DND-41 (cell line): ENCODE results near the gene DCLRE1B.

Experiments
- ATAC-seq: fragments of 200-7000 bp; cut with Tn5 transposase; 3 replicates; pipeline ENCODE4 v1.9.1; 2021; ENCODE audit warnings: low read depth; ENCODE audit not compliant: insufficient read depth
- DNase-seq: peaks from one replicate; pipeline ENCODE4 v3.0.0-alpha.2; 2020
- H2AFZ ChIP-seq: 2 replicates; pipeline ENCODE4 v1.6.0; 2012; ENCODE audit warnings: low read depth, low read length
- H3K27ac ChIP-seq: 2 replicates; pipeline ENCODE4 v1.5.1; 2012; ENCODE audit warnings: low read length, inconsistent platforms
- H3K27me3 ChIP-seq: fragments of 200-600 bp; sonication (generic); 2 replicates; pipeline ENCODE4 v1.6.0; 2012; ENCODE audit warnings: low read length, mild to moderate bottlenecking, inconsistent platforms; ENCODE audit not compliant: insufficient read depth, poor library complexity
- H3K36me3 ChIP-seq: 2 replicates; pipeline ENCODE4 v1.5.1; 2012; ENCODE audit warnings: low read length, inconsistent platforms; ENCODE audit not compliant: insufficient read depth
- H3K4me1 ChIP-seq: 2 replicates; pipeline ENCODE4 v1.5.1; 2012; ENCODE audit warnings: mild to moderate bottlenecking, low read length; ENCODE audit not compliant: insufficient read depth
- H3K4me2 ChIP-seq: 2 replicates; pipeline ENCODE4 v1.6.0; 2012; ENCODE audit warnings: mild to moderate bottlenecking, moderate library complexity, low read length, inconsistent platforms; ENCODE audit not compliant: insufficient read depth
- H3K4me3 ChIP-seq, 2 experiments: fragments of 200-600 bp in 1 of 2; shearing (Covaris generic) in 1 of 2; 2 replicates each; pipeline ENCODE4 v1.5.1; 2012 to 2016; ENCODE audit warnings: inconsistent platforms in 2 of 2, low read length in 2 of 2, mild to moderate bottlenecking in 2 of 2, low read depth in 1 of 2, moderate library complexity in 1 of 2
- H3K79me2 ChIP-seq: 2 replicates; pipeline ENCODE4 v1.6.0; 2012; ENCODE audit warnings: low read length, inconsistent platforms; ENCODE audit not compliant: insufficient read depth
- H3K9ac ChIP-seq: 2 replicates; pipeline ENCODE4 v1.6.0; 2012; ENCODE audit warnings: low read depth, mild to moderate bottlenecking, inconsistent platforms, low read length, moderate library complexity
- H3K9me3 ChIP-seq: 2 replicates; pipeline ENCODE4 v1.5.1; 2012; ENCODE audit warnings: low read length, moderate library complexity, mild to moderate bottlenecking, inconsistent platforms; ENCODE audit not compliant: insufficient read depth, severe bottlenecking
- H4K20me1 ChIP-seq: 2 replicates; pipeline ENCODE4 v1.6.0; 2012; ENCODE audit warnings: low read length; ENCODE audit not compliant: insufficient read depth
- CTCF ChIP-seq: IDR thresholded peaks from 2 replicates; pipeline ENCODE4 v1.5.1; 2012; ENCODE audit warnings: borderline replicate concordance, low read length, moderate library complexity, mild to moderate bottlenecking; ENCODE audit not compliant: poor library complexity, severe bottlenecking; ENCODE audit errors: extremely low read depth
- EZH2 ChIP-seq: IDR thresholded peaks from 3 replicates; pipeline ENCODE4 v1.6.1; 2012; ENCODE audit warnings: borderline replicate concordance, low read depth, mild to moderate bottlenecking, moderate library complexity, low read length, inconsistent platforms; ENCODE audit not compliant: severe bottlenecking

Gene DCLRE1B

GRCh38 chr1:113941245-113941559 is 36.1 kb downstream of the DCLRE1B start:
- DNase-seq, result no peak
- Histone ChIP-seq H3K79me2 (peaks cover 94% of the 10 kb centered on the region), H2AFZ (no peak overlapping the region), H3K36me3 (peaks cover 44% of the 10 kb centered on the region), H3K9me3 (peaks cover 3% of the 10 kb centered on the region), H3K27ac (no peak overlapping the region), H3K4me3 (no peak overlapping the region), H3K4me2 (no peak overlapping the region), H3K4me1 (peaks cover 53% of the 10 kb centered on the region), H3K27me3 (no peaks in the 10 kb centered on the region), H4K20me1 (peaks cover 40% of the 10 kb centered on the region), H3K9ac (no peak overlapping the region)
- TF ChIP-seq CTCF (no peak), EZH2 (no peak)
- no peak for ATAC-seq

- DNase-seq (no peak), ATAC-seq (no peak)
- Histone ChIP-seq H3K27me3 (no peaks in the 10 kb centered on the region), H4K20me1 (peaks cover 44% of the 10 kb centered on the region), H3K4me2 (no peak overlapping the region), H3K27ac (no peak overlapping the region), H3K9ac (no peak overlapping the region), H3K79me2 (peaks cover 94% of the 10 kb centered on the region), H3K4me3 (no peak overlapping the region), H2AFZ (no peak overlapping the region), H3K4me1 (peaks cover 53% of the 10 kb centered on the region), H3K36me3 (peaks cover 46% of the 10 kb centered on the region), H3K9me3 (peaks cover 3% of the 10 kb centered on the region)
- TF ChIP-seq CTCF (no peak), EZH2 (no peak)
Measured at GRCh38 chr1:113942527-113942926, 37.4 kb downstream of the DCLRE1B start.

- DNase-seq, result no peak
- ATAC-seq, result no peak
- Histone ChIP-seq H3K4me2 (no peak overlapping the region), H3K4me1 (peaks cover 53% of the 10 kb centered on the region), H4K20me1 (peaks cover 39% of the 10 kb centered on the region), H3K9me3 (peaks cover 3% of the 10 kb centered on the region), H3K79me2 (peaks cover 94% of the 10 kb centered on the region), H2AFZ (no peak overlapping the region), H3K27me3 (no peaks in the 10 kb centered on the region), H3K36me3 (peaks cover 49% of the 10 kb centered on the region), H3K4me3 (no peak overlapping the region), H3K27ac (no peak overlapping the region), H3K9ac (no peak overlapping the region)
- TF ChIP-seq CTCF (no peak), EZH2 (no peak)
Measured at GRCh38 chr1:113943028-113943811, 38.1 kb downstream of the DCLRE1B start.
